NCI-H2029 treated with DMSO at 0.1 percent for 48 hours (cell line): ENCODE measurements around the gene FUT7.

ENCODE experiments used
- DNase-seq: peaks from one replicate; lab custom pipeline; 2025; lab: John Stamatoyannopoulos, UW

Gene FUT7

DNA sequence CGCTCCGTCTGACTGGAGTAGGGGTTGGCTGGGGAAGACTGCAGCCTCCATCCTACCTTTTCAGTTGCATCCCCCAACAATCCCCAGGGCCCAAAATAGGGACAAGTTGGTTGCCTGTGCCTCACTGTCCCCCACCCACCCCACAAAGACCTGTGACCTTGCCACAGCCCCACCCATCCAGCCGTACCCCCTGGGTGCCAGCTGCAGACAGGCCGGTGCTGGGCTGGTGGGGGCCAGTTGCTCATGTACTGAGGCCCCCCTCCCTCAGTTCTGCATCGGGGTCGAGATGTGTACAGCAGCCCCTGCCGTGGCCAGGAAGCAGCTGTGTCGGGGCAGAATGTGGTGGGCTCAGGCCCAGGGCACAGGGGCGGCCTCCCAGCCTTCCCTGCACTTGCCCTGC, 48.7 kb downstream of the FUT7 start:
- DNase-seq, result no peak

GRCh38 chr9:136982232-136983051, 49.4 kb downstream of the FUT7 start, which contains the start of gene LCNL1:
Gene LCNL1 (plus strand): TSS chr9:136982993. CDS start chr9:136983587, 594 bp downstream.
- DNase-seq, result no peak

DNA sequence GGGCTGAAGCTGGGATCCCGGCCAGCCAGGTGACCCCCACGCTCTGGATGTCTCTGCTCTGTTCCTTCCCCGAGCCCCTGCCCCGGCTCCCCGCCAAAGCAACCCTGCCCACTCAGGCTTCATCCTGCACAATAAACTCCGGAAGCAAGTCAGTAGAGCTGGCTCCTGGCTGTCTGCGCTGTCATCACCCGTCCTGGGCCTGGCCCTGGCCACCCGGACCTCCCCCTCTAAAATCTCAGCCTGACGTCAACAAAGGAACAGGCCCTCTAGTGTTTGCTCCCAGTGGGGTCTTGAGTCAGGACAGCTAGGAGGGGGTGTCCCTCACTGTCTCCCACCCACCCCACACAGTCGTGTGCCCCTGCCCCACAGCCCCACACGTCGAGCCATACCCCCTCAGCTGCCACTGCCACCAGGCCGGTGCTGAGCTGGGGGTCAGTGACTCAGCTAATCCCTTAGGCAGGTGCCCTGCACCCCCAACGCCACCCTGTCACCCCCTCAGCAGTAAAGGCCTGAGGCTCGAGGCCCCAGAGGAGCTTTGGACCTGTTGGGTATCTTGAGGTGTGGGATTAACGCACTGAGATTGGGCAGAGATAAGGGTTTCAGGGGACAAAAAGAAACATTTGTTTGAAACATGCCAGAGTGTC, 50.2 kb downstream of the FUT7 start:
- no peak for DNase-seq

- no peak for DNase-seq
Observed at GRCh38 chr9:136980669-136981478, 51.0 kb downstream of the FUT7 start.
